Left renal pelvis (tissue), 4 donors: ENCODE data around the gene SETD4. TPM values are rescaled to one million over a fixed set of nuclear protein-coding genes. Genes with fewer than 3 reads are reported as not detected.

Experiments
- polyA plus RNA-seq, 4 donors: library from polyadenylated mRNA; unstranded; fragments of 120-200 nt; gene quantifications; one replicate each; pipeline ENCODE4 v1.2.1, GENCODE V29; 2013; ENCODE audit not compliant: insufficient read length in 4 of 4

SETD4 gene
- polyA plus RNA-seq, 4 donors, result 18.1 to 41.7 (median 33.8) TPM

Other genes starting within 250 kb of the SETD4 start
- gene CBR1, start 9.5 kb upstream of the SETD4 start, polyA plus RNA-seq, result 10 to 100 TPM; 32.0 to 64.5 (median 61.8) TPM
- 1 to 10 TPM; 1.1 to 5.6 (median 1.7) TPM for gene CBR3, start 74.6 kb upstream of the SETD4 start, polyA plus RNA-seq
- gene DOP1B, start 96.3 kb upstream of the SETD4 start, polyA plus RNA-seq, result 1 to 10 TPM; 4.8 to 8.2 (median 6.1) TPM